Gastrocnemius medialis (tissue), 4 donors: ENCODE results near the gene SLC26A4. TPM values are rescaled to one million over a fixed set of nuclear protein-coding genes. Genes with fewer than 3 reads are reported as not detected.

ENCODE experiments used
- ATAC-seq, 2 donors: fragments of 150-250 bp; one replicate each; pipeline ENCODE4 v1.9.1; 2016
- DNase-seq, 2 donors: peaks; one replicate each; pipeline ENCODE4 v3.0.0-alpha.2; 2019
- H3K27ac ChIP-seq, 4 donors: fragments of 200-600 bp; sonication (generic); 1 replicate in 1 of 4; 2 replicates in 3 of 4; pipeline ENCODE4 v1.5.1; 2016 to 2018; ENCODE audit warnings: mild to moderate bottlenecking in 2 of 4, moderate library complexity in 1 of 4
- H3K27me3 ChIP-seq, 3 donors: fragments of 200-600 bp; sonication (generic) in 2 of 3; 1 replicate in 1 of 3; 2 replicates in 2 of 3; pipeline versions ENCODE4 v1.5.1 to v1.6.0; 2016 to 2019; ENCODE audit warnings: mild to moderate bottlenecking in 1 of 3, moderate library complexity in 1 of 3
- H3K36me3 ChIP-seq, 2 donors: fragments of 200-600 bp; sonication (generic) in 1 of 2; one replicate each; pipeline ENCODE4 v1.5.1; 2017 to 2018
- H3K4me1 ChIP-seq, 2 donors: fragments of 200-600 bp; sonication (generic) in 1 of 2; one replicate each; pipeline ENCODE4 v1.5.1; 2016 to 2017; ENCODE audit warnings: mild to moderate bottlenecking in 2 of 2
- H3K4me3 ChIP-seq, 4 donors: fragments of 200-600 bp; sonication (generic) in 3 of 4; 1 replicate in 1 of 4; 2 replicates in 3 of 4; pipeline ENCODE4 v1.5.1; 2016 to 2019; ENCODE audit warnings: mild to moderate bottlenecking in 2 of 4
- H3K9me3 ChIP-seq, 3 donors: fragments of 200-600 bp; sonication (generic) in 2 of 3; 1 replicate in 1 of 3; 2 replicates in 2 of 3; pipeline ENCODE4 v1.5.1; 2016 to 2019
- POLR2A ChIP-seq, 2 donors: fragments of 450-650 bp; IDR thresholded peaks; one replicate each; pipeline ENCODE4 v1.6.1; 2017; ENCODE audit warnings: antibody characterized with exemption in 2 of 2, mild to moderate bottlenecking in 2 of 2, moderate library complexity in 2 of 2
- in situ Hi-C, 4 donors: fragments of 200-750 bp; cut with MboI; loops; one replicate each; pipeline versions ENCODE4 v1.15.0 to v1.8.0; 2017; ENCODE audit warnings: low sequenced_read_pairs in 4 of 4
- intact Hi-C: fragments of 100-400 bp; cut with DNase I; formaldehyde crosslinking; loops from one replicate; pipeline ENCODE4 v1.15.1; 2023; ENCODE audit warnings: low total_unique reads
- total RNA-seq, 4 donors: library from RNA; depleted of rRNA; stranded (reverse); fragments of >200 nt; gene quantifications; one replicate each; pipeline versions ENCODE4 v1.1.0 to v1.2.3, GENCODE V29; 2016
- TF ChIP-seq, protein P1 (sequence below), 5 experiments: fragments of 450-650 bp in 3 of 5; fragments of 200-600 bp in 2 of 5; sonication (generic) in 2 of 5; IDR thresholded peaks in 4 of 5; conservative IDR thresholded peaks in 1 of 5; 1 replicate in 4 of 5; 2 replicates in 1 of 5; pipeline ENCODE4 v1.5.1; 2016 to 2019; ENCODE audit warnings: antibody characterized with exemption in 5 of 5, mild to moderate bottlenecking in 3 of 5, moderate library complexity in 3 of 5

The SLC26A4 gene
- 1 to 10 TPM in 1 of 4 donors, under 1 TPM in 2, not detected in 1; 0.09 to 2.5 (median 0.20) TPM for total RNA-seq

DNA sequence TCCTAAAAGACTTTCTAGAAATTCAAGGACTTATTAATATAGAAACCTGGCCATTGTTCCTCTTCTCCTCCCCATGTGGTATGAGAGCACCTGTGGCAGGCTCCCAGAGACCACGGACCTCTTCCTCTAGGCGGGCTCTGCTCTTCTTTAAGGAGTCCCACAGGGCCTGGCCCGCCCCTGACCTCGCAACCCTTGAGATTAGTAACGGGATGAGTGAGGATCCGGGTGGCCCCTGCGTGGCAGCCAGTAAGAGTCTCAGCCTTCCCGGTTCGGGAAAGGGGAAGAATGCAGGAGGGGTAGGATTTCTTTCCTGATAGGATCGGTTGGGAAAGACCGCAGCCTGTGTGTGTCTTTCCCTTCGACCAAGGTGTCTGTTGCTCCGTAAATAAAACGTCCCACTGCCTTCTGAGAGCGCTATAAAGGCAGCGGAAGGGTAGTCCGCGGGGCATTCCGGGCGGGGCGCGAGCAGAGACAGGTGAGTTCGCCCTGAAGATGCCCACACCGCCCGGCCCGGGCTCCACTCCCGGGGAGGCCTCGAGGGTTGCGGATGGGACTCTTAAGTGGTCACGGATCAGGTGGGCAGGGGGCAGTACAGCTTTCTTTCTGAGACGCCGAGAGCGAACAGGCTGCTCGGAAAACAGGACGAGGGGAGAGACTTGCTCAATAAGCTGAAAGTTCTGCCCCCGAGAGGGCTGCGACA, at the start of gene SLC26A4:
TSS of gene SLC26A4 (plus strand) at position 448 of the 700 bp plus-strand sequence. CDS start 814 bp downstream, outside the sequence.
- intact Hi-C loops, result no loop called here
- H3K36me3 ChIP-seq, result no peaks in the 10 kb centered on the region
- no peaks in the 10 kb centered on the region for H3K9me3 ChIP-seq
- H3K4me1 ChIP-seq, result peaks cover 4 to 17% of the 10 kb centered on the region in 2 donors
- ATAC-seq (no peak), DNase-seq (no peak)
- peak within 1 kb of the TSS; percentile 56 to 67 (median 58) for H3K4me3 ChIP-seq
- TF ChIP-seq POLR2A (IDR thresholded peaks at IDR 0.05), result no peak
- TF ChIP-seq, protein P1, sequence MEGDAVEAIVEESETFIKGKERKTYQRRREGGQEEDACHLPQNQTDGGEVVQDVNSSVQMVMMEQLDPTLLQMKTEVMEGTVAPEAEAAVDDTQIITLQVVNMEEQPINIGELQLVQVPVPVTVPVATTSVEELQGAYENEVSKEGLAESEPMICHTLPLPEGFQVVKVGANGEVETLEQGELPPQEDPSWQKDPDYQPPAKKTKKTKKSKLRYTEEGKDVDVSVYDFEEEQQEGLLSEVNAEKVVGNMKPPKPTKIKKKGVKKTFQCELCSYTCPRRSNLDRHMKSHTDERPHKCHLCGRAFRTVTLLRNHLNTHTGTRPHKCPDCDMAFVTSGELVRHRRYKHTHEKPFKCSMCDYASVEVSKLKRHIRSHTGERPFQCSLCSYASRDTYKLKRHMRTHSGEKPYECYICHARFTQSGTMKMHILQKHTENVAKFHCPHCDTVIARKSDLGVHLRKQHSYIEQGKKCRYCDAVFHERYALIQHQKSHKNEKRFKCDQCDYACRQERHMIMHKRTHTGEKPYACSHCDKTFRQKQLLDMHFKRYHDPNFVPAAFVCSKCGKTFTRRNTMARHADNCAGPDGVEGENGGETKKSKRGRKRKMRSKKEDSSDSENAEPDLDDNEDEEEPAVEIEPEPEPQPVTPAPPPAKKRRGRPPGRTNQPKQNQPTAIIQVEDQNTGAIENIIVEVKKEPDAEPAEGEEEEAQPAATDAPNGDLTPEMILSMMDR (IDR thresholded peaks at IDR 0.05 in 4 of 5, conservative IDR thresholded peaks at IDR 0.05 in 1 of 5), result no peak
- in situ Hi-C loops, result no loop called here
- peaks cover 20 to 24% (median 21%) of the 10 kb centered on the region in 3 donors for H3K27me3 ChIP-seq
- no peak within 1 kb of the TSS for H3K27ac ChIP-seq

DNA sequence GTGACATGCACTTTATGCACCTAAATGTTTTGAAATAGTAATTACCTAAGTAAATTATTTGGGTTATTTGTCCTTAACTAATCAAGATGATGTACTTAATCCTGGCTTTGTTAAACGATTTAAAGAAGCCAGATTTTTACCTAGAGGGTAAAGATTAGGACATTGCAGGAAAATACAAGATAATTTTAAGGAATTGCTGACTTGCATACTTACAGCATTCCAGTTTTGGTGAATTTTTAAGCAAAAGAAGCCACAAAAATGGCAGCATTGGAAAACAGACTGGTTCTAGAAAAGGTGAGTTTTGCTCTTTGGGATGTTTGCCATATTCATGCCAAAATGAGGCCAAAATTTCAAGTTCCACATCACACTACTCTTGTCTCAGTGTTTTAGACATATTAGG, 47.2 kb upstream of the SLC26A4 start:
- peaks cover 0 to 37% of the 10 kb centered on the region in 2 donors for H3K36me3 ChIP-seq
- DNase-seq (no peak), ATAC-seq (no peak)
- no peaks in the 10 kb centered on the region for H3K27me3 ChIP-seq
- H3K9me3 ChIP-seq, result no peaks in the 10 kb centered on the region
- intact Hi-C loops (loop anchor here (5.0 kb wide), 1 partner anchor 51 kb away; the partner anchor contains the start of genes COG5 and DUS4L), in situ Hi-C loops (no loop called here)
- no peak overlapping the region for H3K4me3 ChIP-seq
- H3K4me1 ChIP-seq, result peaks cover 15 to 27% of the 10 kb centered on the region in 2 donors
- H3K27ac ChIP-seq, result no peak overlapping the region
- TF ChIP-seq, protein P1 (IDR thresholded peaks at IDR 0.05 in 4 of 5, conservative IDR thresholded peaks at IDR 0.05 in 1 of 5), result no peak
- TF ChIP-seq POLR2A (IDR thresholded peaks at IDR 0.05), result no peak

DNA sequence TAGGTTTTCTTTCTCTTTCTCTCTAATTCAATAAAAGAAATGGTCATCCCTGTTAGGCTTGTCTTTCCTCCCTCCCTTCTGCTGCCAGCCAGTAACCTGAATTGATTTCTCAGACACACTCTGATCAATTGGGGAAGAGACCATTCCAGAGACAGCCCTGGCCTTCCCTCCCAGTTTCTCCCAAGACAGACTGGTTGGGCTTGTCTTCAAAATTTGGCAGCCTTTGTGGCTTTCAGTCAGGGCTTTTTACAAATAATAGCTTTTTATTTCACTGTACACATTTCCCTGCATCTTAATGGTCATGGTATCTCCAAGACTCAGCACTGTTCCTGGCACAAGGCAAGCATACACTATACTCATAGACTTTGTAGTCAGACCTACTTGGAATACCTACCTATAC, 46.7 kb upstream of the SLC26A4 start:
- Histone ChIP-seq H3K4me1 (peaks cover 15 to 27% of the 10 kb centered on the region in 2 donors), H3K4me3 (no peak overlapping the region), H3K27ac (peak overlapping the region in 1 of 4 donors; percentile 17), H3K27me3 (no peaks in the 10 kb centered on the region), H3K36me3 (peaks cover 0 to 37% of the 10 kb centered on the region in 2 donors), H3K9me3 (no peaks in the 10 kb centered on the region)
- intact Hi-C loops, result loop anchor here (5.0 kb wide), 1 partner anchor 52 kb away; the partner anchor contains the start of genes COG5 and DUS4L
- DNase-seq (no peak), ATAC-seq (no peak)
- in situ Hi-C loops, result no loop called here
- no peak for TF ChIP-seq POLR2A (IDR thresholded peaks at IDR 0.05)
- TF ChIP-seq, protein P1 (IDR thresholded peaks at IDR 0.05 in 4 of 5, conservative IDR thresholded peaks at IDR 0.05 in 1 of 5), result no peak

DNA sequence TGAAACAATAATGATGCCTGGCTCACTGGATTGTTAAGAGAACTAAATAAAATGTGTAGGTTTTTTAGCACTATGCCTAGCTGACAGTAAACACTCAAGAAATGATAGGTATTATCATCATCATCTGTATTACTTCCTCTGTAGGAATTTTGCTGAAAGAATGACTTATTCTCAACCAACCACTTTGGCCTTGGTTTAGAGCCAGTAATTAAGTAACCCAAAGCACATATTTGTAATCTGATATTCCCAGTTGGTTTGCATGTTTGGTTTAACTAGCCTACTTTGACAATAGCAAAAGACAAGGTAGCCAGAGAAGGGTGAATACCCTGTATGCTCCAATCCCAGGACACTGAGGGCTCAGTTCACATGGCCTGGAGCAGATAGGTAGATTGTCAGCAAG, 46.2 kb upstream of the SLC26A4 start:
- TF ChIP-seq, protein P1 (IDR thresholded peaks at IDR 0.05 in 4 of 5, conservative IDR thresholded peaks at IDR 0.05 in 1 of 5), result no peak
- no peak for TF ChIP-seq POLR2A (IDR thresholded peaks at IDR 0.05)
- in situ Hi-C loops, result no loop called here
- ATAC-seq, result peak in 1 of 2 donors; percentile 40
- no peak overlapping the region for H3K27ac ChIP-seq
- no peaks in the 10 kb centered on the region for H3K27me3 ChIP-seq
- no peak overlapping the region for H3K4me3 ChIP-seq
- H3K4me1 ChIP-seq, result peaks cover 15 to 27% of the 10 kb centered on the region in 2 donors
- peaks cover 0 to 37% of the 10 kb centered on the region in 2 donors for H3K36me3 ChIP-seq
- no peak for DNase-seq
- H3K9me3 ChIP-seq, result no peaks in the 10 kb centered on the region
- intact Hi-C loops, result loop anchor here (5.0 kb wide), 1 partner anchor 52 kb away; the partner anchor contains the start of genes COG5 and DUS4L
